ENCODE data around the gene TAGLN. TPM values are rescaled to one million over a fixed set of nuclear protein-coding genes. Genes with fewer than 3 reads are reported as not detected.

The TAGLN gene
- polyA plus RNA-seq, 2 of the 4 experiments (the other 2 are of a cell fraction) = 43.2 to 287 TPM

GRCh38 chr11:117228091-117228490 is 28.9 kb downstream of the TAGLN start:
- H3K4me1 ChIP-seq = peaks cover 3% of the 10 kb centered on the region; the same call in 1 of the 3 replicates
- no peak for TF ChIP-seq CHD4 (IDR thresholded peaks at IDR 0.05; ENCODE audit: borderline replicate concordance)
- TF ChIP-seq ZC3H11A (IDR thresholded peaks at IDR 0.05) = no peak
- no peak for TF ChIP-seq SMC3 (IDR thresholded peaks at IDR 0.05)
- TF ChIP-seq HDAC2 (IDR thresholded peaks at IDR 0.05) = no peak
- TF ChIP-seq E2F6 (IDR thresholded peaks at IDR 0.05; ENCODE audit: borderline replicate concordance, low read depth) = no peak
- no peak for TF ChIP-seq TP53 (CRISPR knock-in tag; IDR thresholded peaks at IDR 0.05)
- TF ChIP-seq CTCF (IDR thresholded peaks at IDR 0.05) = no peak
- TF ChIP-seq CBX2 (IDR thresholded peaks at IDR 0.05; ENCODE audit: borderline replicate concordance, low read depth) = no peak
- no peak for TF ChIP-seq ZNF302 (CRISPR knock-in tag; IDR thresholded peaks at IDR 0.05)
- TF ChIP-seq HEYL (CRISPR knock-in tag; IDR thresholded peaks at IDR 0.05) = no peak
- TF ChIP-seq TFCP2L1 (CRISPR knock-in tag; IDR thresholded peaks at IDR 0.05) = no peak
- no peak for TF ChIP-seq HOXA7 (CRISPR knock-in tag; IDR thresholded peaks at IDR 0.05)
- no peak for TF ChIP-seq GATA3 (IDR thresholded peaks at IDR 0.05; ENCODE audit: borderline replicate concordance)
- TF ChIP-seq RAD21 (conservative IDR thresholded peaks at IDR 0.05 in 1 of 2, IDR thresholded peaks at IDR 0.05 in 1 of 2) = no peak
- FAIRE-seq (no peak), ATAC-seq (no peak), DNase-seq (ENCODE audit: low read depth in 1 of 2, low spot score in 1 of 2) (no peak)
- H3K4me3 ChIP-seq = no peak overlapping the region
- no peaks in the 10 kb centered on the region for H3K9me3 ChIP-seq
- H3K4me2 ChIP-seq = no peak overlapping the region
- ChIA-PET POLR2A (no interaction called here), CTCF (interaction anchor here (0.8 to 7.4 kb wide), 8 partner anchors 10 to 496 kb away, joined by 3 to 69 read pairs (median 20); partner anchors contain the start of genes APOA5 and SIDT2)
- no peak overlapping the region for H3K27ac ChIP-seq
- 95% methylated on average over 11 of the region's 11 CpGs for WGBS (ENCODE audit: missing lambda C conversion rate)

- Histone ChIP-seq H3K9me3 (no peaks in the 10 kb centered on the region), H3K4me1 (peaks cover 12% of the 10 kb centered on the region; the same call in 1 of the 3 replicates), H3K4me2 (no peak overlapping the region), H3K4me3 (no peak overlapping the region), H3K27ac (no peak overlapping the region)
- POLR2A ChIA-PET = no interaction called here
- WGBS (ENCODE audit: missing lambda C conversion rate) = 86% methylated on average over 10 of the region's 12 CpGs
- ATAC-seq = no peak
- DNase-seq (ENCODE audit: low read depth in 1 of 2, low spot score in 1 of 2) = no peak
- CTCF ChIA-PET = interaction anchor here (0.5 to 7.4 kb wide), 5 partner anchors 9 to 497 kb away, joined by 3 to 69 read pairs (median 4); partner anchors contain the start of gene SIDT2
- FAIRE-seq = no peak
- TF ChIP-seq TFCP2L1 (CRISPR knock-in tag; IDR thresholded peaks at IDR 0.05) (no peak), KDM5A (IDR thresholded peaks at IDR 0.05) (no peak), EP300 (IDR thresholded peaks at IDR 0.05) (no peak), JUNB (IDR thresholded peaks at IDR 0.05) (no peak), CBX2 (IDR thresholded peaks at IDR 0.05; ENCODE audit: borderline replicate concordance, low read depth) (no peak)
Observed at GRCh38 chr11:117229411-117229810, 30.2 kb downstream of the TAGLN start.

GRCh38 chr11:117229931-117230285 is 30.7 kb downstream of the TAGLN start:
- Histone ChIP-seq H3K4me1 (peaks cover 12% of the 10 kb centered on the region; the same call in 1 of the 3 replicates), H3K9me3 (no peaks in the 10 kb centered on the region), H3K27ac (no peak overlapping the region), H3K4me2 (no peak overlapping the region; the same call in 2 of the 3 replicates), H3K4me3 (no peak overlapping the region)
- FAIRE-seq (no peak), DNase-seq (ENCODE audit: low read depth in 1 of 2, low spot score in 1 of 2) (no peak), ATAC-seq (no peak)
- TF ChIP-seq BHLHE40 (IDR thresholded peaks at IDR 0.05; ENCODE audit: low read depth, low read length) (no peak), CBX2 (IDR thresholded peaks at IDR 0.05; ENCODE audit: borderline replicate concordance, low read depth) (no peak), POLR2A (IDR thresholded peaks at IDR 0.05; ENCODE audit: low read length) (no peak), RNF2 (IDR thresholded peaks at IDR 0.05; ENCODE audit: borderline replicate concordance, low read depth) (no peak), JUN (IDR thresholded peaks at IDR 0.05) (no peak), RCOR1 (IDR thresholded peaks at IDR 0.05; ENCODE audit: low read depth, low read length) (no peak), HEYL (CRISPR knock-in tag; IDR thresholded peaks at IDR 0.05) (no peak), SMC3 (IDR thresholded peaks at IDR 0.05) (no peak), RFX5 (IDR thresholded peaks at IDR 0.05) (no peak), FOSB (CRISPR knock-in tag; IDR thresholded peaks at IDR 0.05) (no peak), HOXA7 (CRISPR knock-in tag; IDR thresholded peaks at IDR 0.05) (no peak), USF2 (IDR thresholded peaks at IDR 0.05) (no peak), POLR2AphosphoS2 (conservative IDR thresholded peaks at IDR 0.05; ENCODE audit: low read length) (no peak), ZNF302 (CRISPR knock-in tag; IDR thresholded peaks at IDR 0.05) (no peak), CBX8 (IDR thresholded peaks at IDR 0.05) (no peak), EHMT2 (IDR thresholded peaks at IDR 0.05; ENCODE audit: low read depth) (no peak), CHD4 (IDR thresholded peaks at IDR 0.05; ENCODE audit: borderline replicate concordance) (no peak)
- POLR2A ChIA-PET = no interaction called here
- WGBS (ENCODE audit: missing lambda C conversion rate) = 89% methylated on average over 5 of the region's 5 CpGs
- CTCF ChIA-PET = interaction anchor here (0.5 to 7.4 kb wide), 6 partner anchors 8 to 463 kb away, joined by 3 to 69 read pairs (median 4); partner anchors contain the start of genes APOA5 and SIDT2

Data from A549 (cell line).